Measurements from ENCODE around the gene EYA2. TPM values are rescaled to one million over a fixed set of nuclear protein-coding genes. Genes with fewer than 3 reads are reported as not detected.

Gene EYA2
- total and polyA plus RNA-seq, 11 donors: 0.30 to 4.2 (median 0.70) TPM

DNA sequence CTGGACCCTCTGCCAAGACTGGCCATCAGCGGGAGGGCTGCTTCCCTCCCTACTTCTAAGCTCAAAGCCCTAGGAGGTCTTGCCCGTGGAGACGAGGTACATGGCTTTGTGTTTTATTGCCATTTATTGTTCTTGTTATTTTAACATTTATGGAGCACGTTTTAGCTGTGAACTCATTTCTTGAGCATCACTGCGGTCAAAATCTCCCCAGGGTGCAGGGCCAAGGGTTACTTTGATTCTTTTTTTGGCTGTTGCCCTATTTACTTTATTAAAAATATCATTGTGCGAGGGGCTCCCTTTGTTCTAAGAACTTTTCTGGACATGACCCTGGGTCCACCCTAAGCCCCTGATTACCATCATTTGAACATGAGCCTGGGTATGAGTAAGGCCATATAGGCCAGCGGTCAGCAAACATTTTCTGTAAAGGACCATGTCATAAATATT, 51.6 kb downstream of the EYA2 start:
- Histone ChIP-seq H3K27me3 (no peaks in the 10 kb centered on the region), H3K4me1 (peaks cover 0 to 4% (median 0%) of the 10 kb centered on the region in 12 donors), H3K36me3 (no peaks in the 10 kb centered on the region), H3K9me3 (no peaks in the 10 kb centered on the region), H3K27ac (peak overlapping the region in 2 of 12 donors; percentile 6 to 37), H3K4me3 (no peak overlapping the region)
- intact Hi-C loops (cut with DNase I): no loop called here
- ATAC-seq (peak in 1 of 4 donors; percentile 46), DNase-seq (no peak)
- 70 to 77% (median 71%) methylated on average over 7 of the region's 7 CpGs for WGBS, 4 donors
- TF ChIP-seq POLR2A (IDR thresholded peaks at IDR 0.05): no peak
- TF ChIP-seq, protein P1, sequence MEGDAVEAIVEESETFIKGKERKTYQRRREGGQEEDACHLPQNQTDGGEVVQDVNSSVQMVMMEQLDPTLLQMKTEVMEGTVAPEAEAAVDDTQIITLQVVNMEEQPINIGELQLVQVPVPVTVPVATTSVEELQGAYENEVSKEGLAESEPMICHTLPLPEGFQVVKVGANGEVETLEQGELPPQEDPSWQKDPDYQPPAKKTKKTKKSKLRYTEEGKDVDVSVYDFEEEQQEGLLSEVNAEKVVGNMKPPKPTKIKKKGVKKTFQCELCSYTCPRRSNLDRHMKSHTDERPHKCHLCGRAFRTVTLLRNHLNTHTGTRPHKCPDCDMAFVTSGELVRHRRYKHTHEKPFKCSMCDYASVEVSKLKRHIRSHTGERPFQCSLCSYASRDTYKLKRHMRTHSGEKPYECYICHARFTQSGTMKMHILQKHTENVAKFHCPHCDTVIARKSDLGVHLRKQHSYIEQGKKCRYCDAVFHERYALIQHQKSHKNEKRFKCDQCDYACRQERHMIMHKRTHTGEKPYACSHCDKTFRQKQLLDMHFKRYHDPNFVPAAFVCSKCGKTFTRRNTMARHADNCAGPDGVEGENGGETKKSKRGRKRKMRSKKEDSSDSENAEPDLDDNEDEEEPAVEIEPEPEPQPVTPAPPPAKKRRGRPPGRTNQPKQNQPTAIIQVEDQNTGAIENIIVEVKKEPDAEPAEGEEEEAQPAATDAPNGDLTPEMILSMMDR (IDR thresholded peaks at IDR 0.05): no peak

DNA sequence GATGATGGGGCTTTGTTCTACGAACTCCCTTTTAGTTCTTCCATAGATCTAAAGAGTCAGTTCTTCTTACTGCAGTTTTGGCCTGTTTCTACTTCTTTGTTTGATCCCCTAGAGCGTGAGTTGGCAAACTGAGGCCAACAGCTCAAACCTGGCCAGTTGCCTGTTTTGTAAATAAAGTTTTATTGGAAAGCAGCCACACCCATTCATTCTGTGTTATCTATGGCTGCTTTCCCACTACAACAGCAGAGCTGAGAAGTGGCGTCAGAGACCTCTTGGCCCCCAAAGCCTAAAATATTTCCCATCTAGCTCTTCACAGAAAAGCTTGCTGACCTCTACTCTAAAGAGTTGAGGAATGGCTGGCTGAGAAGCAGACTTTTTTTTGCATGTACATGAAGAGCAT, 52.2 kb downstream of the EYA2 start:
- no peak for TF ChIP-seq POLR2A (IDR thresholded peaks at IDR 0.05)
- TF ChIP-seq, protein P1 (IDR thresholded peaks at IDR 0.05): no peak
- 70 to 81% (median 74%) methylated on average over 3 of the region's 3 CpGs for WGBS, 4 donors
- DNase-seq: no peak
- ATAC-seq: peak in 1 of 4 donors; percentile 24
- H3K9me3 ChIP-seq: no peaks in the 10 kb centered on the region
- peak overlapping the region in 2 of 12 donors; percentile 6 to 37 for H3K27ac ChIP-seq
- H3K36me3 ChIP-seq: no peaks in the 10 kb centered on the region
- intact Hi-C loops (cut with DNase I): no loop called here
- H3K27me3 ChIP-seq: no peaks in the 10 kb centered on the region
- peaks cover 0 to 4% (median 0%) of the 10 kb centered on the region in 12 donors for H3K4me1 ChIP-seq
- no peak overlapping the region for H3K4me3 ChIP-seq

DNA sequence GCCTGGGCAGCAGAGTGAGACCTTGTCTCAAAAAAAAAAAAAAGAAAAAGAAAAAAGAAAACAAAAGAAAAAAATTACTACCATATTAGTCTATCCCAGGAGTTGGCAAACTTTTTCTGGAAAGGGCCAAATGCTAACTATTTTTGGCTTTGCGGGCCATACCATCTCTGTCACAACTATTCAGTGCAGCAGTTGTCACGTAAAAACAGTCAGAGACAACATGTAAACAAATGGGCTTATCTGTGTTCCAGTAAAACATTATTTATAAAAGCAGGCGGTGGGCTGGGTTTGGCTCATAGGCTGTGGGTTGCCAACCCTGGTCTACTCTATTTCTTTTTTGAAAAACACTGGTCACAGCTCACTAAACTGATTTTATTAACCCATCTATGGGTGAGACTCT, 53.4 kb downstream of the EYA2 start:
- 77 to 86% (median 82%) methylated on average over 3 of the region's 3 CpGs for WGBS, 4 donors
- TF ChIP-seq POLR2A (IDR thresholded peaks at IDR 0.05): no peak
- TF ChIP-seq, protein P1 (IDR thresholded peaks at IDR 0.05): no peak
- H3K4me3 ChIP-seq: no peak overlapping the region
- no peaks in the 10 kb centered on the region for H3K9me3 ChIP-seq
- intact Hi-C loops (cut with DNase I): no loop called here
- peaks cover 0 to 4% (median 0%) of the 10 kb centered on the region in 12 donors for H3K4me1 ChIP-seq
- no peak overlapping the region for H3K27ac ChIP-seq
- H3K36me3 ChIP-seq: no peaks in the 10 kb centered on the region
- ATAC-seq (no peak), DNase-seq (no peak)
- no peaks in the 10 kb centered on the region for H3K27me3 ChIP-seq

DNA sequence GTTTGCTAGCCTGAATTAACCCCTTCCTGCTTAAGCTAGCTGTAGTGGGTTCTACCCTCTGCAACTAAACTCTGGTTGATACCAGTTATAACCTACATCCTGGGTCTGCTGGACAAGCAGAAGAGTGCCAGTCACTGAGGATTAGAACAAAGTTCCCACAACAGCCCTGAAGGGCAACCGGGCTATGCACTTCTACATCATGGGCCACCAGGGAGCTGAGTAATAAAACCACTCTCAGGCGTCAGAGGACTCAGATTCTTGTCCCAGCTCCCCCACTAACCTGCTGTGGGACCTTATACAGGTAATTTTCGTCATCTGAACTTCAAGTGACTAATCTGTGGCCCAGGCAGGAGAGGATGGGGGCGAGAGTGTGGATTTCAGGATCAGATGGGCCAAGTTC, 56.8 kb downstream of the EYA2 start:
- intact Hi-C loops (cut with DNase I): no loop called here
- no peak for DNase-seq
- Histone ChIP-seq H3K27ac (no peak overlapping the region), H3K27me3 (no peaks in the 10 kb centered on the region), H3K4me3 (no peak overlapping the region), H3K4me1 (no peaks in the 10 kb centered on the region), H3K36me3 (no peaks in the 10 kb centered on the region), H3K9me3 (peaks cover 0 to 5% (median 0%) of the 10 kb centered on the region in 12 donors)
- 45 to 86% (median 56%) methylated on average over 4 of the region's 4 CpGs for WGBS, 4 donors
- TF ChIP-seq, protein P1 (IDR thresholded peaks at IDR 0.05): no peak
- TF ChIP-seq POLR2A (IDR thresholded peaks at IDR 0.05): no peak
- no peak for ATAC-seq

All from heart left ventricle (tissue), 16 donors.